HG02981 (cell line): ENCODE results near the gene MICAL2.

ENCODE experiments used
- ATAC-seq: cut with Tn5 transposase; IDR thresholded peaks from one replicate; pipeline ENCODE4 v1.9.1; 2021; ENCODE audit warnings: mild to moderate bottlenecking, moderate library complexity; ENCODE audit not compliant: unreplicated experiment

MICAL2 gene

DNA sequence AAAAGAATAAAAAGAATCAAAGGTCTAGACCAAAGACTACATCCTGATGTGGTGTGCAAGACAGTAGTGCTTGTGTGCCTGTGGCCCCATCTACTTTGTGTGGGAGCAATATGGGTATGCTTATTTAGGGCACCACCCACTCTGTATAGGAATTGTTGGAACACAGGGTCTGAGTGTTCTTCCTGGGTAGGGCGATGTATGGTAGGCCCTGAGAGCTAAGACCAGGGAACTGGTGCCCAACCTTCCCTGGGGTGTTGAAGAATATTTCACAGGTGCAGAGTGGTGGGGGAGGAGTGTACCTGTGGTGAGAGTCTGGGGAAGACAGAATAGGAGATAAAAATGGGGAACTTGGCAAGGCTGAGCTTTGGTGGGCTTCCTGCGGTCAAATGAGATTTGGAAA, 41.9 kb downstream of the MICAL2 start:
- no peak for ATAC-seq

DNA sequence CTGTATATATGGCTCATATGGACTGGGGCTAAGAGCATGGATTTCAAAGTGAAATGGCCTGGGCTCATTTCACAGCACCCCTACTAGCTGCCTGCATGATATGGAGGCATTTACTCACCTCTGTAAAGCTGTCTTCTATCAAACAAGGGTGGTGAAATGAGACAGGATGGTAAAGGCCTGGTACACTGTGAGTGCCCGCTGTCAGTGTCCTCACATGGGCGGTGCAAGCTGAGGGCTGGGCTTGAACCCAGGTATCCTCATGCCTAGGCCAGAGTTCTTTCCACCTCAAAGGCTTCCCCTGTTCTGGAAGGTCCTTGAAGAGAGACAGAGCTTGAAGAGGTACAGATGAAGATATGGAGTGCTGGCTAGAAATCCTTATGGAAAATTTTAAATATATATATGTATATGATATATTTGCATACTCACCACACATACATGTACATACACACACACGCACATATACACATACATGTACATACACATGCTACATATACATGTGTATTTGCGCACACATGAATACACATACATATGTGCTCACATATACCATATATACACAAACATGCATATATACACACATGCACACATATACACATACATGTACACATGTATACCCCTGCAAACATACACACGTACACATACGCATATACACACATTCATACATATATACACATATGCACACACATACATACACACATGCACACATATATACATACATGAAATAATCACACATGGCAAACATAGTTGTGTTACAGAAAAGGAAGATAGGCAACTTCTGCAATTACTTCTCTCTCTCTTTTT, 44.7 kb downstream of the MICAL2 start:
- no peak for ATAC-seq

DNA sequence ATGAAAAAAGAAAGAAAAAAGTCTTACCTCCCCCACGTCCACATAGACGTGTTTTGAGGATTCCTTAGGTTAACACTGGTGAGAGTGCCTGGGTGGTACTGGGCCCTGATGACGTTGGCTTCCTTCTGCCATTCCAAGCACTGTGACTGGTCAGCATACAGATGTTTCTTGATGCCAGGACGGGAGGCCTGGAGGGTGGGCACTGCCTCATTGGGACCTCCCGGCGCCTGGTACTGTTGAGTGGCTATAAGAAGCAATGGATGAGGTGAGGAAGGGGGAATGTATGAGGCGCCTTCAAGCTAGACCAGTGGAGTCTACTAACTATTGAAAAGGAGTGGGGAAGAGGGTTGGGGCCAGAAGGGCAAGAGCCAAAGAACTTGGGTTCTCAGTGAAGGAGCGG, 45.3 kb downstream of the MICAL2 start:
- no peak for ATAC-seq

DNA sequence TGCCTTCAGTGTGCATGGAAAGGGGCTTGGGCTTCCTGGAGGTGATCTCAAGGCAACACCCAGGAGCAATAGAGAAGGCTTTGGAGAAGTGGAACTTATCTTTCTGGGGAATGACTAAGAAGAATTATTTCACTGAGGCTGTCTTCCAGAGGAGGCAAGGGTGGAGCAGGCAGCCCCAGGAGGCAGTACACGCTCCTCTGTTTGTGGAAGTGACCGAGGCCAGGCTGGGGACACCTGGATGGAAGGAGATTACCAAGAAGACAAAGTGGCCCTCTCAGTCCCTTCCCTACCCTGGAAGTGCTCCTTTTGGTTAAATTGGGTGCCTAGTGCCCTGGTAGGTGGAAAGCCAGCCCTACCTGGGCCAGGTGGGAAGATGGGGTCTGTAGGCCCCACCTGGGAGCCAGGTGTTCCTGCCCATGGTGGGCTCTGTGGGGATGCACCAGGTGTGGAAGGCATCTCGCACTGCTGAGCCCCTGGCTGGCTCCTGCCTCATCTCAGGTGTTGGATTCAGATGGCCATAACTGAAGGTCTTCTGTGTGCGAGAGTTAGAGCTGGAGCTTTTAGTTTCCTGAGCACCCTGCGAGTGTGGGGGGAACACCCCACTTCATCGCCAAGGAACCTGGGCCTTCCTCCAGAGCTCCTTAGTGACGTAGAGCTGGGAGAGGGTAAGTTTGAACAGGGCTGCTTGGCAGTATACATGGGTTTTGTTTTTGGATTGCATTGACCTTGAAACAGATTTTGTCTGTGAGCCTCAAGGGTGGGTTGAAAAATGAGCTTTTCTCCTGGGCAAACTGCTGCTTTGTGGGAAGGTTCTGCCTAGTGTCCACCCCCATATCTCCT, 46.1 kb downstream of the MICAL2 start:
- ATAC-seq, result no peak

DNA sequence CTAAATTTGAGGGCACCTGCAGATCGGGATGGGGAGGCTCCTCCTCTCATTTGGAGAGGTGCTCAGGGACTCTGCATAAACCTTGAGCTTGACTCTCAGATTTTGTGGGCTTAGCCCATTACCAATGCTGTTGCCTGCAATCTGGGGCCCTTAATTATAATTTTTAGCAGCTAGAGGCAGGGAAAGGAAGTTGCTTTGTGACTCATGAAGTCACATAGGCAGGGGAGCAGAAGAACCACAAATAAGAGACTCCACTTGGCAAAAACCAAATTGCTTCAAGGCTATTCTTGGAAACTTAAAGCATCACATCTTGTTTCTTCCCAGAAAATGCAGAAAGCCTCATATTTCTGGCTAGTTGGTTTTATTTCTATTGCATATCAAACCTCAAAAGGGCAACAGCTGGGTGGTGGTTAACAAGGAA, 46.9 kb downstream of the MICAL2 start:
- ATAC-seq, result no peak

DNA sequence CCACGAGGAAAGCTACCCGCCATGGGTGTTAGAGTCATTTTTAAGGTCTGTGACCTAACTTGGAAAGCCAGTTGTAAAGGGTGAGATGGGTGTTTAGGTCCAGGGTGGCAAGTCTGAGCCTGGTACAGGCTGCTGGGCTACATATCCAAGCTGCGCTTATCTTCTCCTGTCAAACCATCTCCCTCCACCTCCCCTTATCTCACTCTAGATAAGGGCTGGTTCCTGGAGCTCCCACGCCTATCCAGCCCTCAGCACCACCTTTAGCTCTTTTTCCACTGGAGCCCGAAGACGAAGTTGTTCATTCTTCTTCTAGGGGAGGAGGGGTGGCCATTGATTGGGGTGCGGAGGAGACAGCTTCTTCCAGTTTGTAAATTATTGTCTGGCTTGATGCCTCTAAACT, 48.5 kb downstream of the MICAL2 start:
- no peak for ATAC-seq

DNA sequence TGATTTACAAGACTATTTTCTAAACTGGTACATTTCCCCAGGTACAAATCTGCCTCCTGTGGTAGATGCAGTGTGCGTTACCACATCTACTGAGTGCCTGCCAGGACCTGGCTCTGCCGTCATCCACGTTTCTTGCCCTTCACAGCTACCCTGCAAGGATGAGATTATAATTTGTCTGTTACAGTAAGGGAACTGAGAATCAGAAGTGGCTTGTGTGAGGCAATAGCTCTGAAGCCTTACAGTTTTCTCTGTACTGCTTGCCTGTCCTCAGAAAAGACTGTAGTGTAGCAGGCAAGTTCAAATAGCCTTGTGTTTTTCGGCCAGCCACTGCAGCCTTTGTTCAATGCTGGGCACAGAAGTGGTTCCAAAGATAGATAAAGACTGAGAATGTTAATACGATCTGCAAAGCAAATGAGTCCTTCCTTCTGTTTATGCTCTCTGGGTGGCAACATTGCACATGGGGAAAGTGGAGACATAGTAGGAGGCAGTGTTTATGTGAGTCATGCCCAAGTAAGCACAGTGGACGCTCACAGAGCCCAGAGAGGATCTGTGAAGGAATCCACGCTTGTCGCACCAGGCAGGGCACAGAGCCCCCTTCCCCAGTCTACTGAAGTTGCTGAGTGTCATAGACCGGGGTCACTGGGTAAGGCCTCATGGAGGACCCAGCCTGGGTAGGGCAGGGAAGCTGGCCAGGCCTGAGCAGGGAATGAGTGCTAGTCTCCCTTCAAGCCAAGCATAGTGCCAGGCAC, 49.1 kb downstream of the MICAL2 start:
- no peak for ATAC-seq

DNA sequence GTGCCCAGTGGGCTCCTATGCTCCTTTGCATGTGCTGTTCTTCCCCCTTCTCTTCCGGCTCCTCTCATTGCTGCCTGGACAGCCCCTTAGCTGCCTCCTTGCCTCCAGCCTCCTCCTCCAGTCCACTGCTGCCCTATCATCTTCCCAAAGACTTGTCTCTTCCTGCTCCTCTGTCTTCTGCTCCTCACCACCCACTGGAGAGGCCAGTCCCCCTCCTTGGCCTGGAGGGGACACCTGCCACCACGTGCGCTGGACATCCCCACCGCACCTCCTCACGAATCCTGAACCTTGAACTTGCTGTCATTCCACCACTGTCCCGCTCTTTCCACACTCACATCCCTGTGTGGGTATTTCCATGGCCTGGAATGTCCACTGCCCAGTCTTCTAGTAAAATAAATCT, 49.8 kb downstream of the MICAL2 start:
- no peak for ATAC-seq

DNA sequence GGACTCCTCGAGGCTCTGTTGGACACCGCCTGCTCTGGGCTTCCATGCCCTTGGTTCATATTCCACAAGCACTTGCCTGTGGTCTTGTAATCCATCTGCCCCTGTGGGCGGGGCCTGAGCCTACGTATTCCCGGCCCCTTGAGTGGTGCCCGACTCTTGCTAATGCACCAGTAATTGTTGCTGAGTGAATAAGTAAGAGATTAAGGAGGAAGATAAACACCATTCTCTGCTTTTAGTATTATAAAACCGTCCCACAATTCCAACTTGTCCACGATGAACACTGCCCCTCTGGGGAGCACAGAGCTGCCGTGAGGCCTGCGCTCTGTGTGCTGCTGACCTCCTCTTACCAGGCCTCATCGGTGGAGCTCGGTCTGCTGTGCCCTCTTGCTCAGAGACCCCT, 50.3 kb downstream of the MICAL2 start:
- ATAC-seq, result no peak

DNA sequence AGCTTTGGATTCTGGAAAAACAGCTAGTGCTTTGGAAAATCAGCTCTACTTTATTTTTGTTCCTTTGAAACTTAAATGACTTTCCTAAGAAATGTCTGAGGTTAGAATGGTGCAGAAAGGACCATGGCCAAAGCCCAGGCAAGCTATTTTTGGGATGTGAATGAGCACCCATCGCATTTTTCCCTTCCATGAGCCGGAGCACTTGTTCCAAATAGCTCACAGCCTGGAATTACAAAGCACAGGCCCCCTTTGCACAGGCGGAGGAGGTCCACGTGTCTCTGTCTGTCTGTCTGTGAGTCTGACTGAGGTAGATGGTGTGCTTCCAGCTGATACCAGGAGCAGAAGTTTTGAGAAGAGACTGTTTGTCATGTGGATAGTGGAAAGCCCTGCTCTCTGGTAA, 50.7 kb downstream of the MICAL2 start:
- ATAC-seq, result no peak

DNA sequence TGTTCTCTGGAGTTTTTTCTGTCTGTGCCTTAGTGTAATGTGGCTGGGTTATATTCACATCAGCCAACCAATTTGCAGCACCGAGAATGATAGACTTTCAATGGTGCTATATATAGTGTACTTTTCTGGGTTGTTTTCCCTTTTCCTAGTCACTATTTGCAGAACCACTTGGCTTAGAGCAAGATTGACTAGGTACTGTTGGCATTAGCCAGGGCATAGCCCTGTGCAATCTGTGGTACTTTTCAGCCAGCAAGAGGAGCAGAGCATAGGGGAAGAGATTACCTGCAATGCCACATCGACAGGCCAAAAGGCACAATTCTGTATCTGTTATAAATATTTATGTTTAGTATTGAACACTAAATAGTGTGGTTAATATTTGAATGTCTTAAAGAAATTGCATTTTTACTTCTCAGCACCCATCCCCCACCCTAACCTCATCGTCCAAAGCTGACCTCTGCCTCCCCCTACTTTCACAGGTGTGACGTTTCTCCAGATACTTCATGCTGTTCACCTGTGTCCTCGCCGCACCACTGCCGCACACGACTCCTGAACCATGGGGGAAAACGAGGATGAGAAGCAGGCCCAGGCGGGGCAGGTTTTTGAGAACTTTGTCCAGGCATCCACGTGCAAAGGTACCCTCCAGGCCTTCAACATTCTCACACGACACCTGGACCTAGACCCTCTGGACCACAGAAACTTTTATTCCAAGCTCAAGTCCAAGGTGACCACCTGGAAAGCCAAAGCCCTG, 51.4 kb downstream of the MICAL2 start:
- no peak for ATAC-seq

DNA sequence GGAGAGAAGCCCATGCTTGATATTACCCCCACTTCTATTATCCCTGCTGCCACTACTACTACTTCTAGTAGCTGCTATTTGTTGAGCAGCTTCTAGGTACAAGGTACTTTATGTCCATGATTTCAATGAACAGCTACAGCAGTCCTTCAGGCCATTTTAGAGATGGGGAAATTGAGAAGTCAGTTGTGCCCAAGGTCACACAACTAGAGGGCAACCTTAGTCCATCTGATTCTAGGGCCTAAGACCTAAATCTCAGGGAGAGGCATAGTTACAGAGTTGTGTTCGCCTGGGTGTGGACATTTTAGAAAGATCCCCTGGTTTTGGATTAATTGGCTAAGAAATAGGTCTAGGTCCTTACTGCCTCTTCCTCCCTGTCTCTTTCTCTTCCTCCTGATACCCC, 52.3 kb downstream of the MICAL2 start:
- no peak for ATAC-seq

DNA sequence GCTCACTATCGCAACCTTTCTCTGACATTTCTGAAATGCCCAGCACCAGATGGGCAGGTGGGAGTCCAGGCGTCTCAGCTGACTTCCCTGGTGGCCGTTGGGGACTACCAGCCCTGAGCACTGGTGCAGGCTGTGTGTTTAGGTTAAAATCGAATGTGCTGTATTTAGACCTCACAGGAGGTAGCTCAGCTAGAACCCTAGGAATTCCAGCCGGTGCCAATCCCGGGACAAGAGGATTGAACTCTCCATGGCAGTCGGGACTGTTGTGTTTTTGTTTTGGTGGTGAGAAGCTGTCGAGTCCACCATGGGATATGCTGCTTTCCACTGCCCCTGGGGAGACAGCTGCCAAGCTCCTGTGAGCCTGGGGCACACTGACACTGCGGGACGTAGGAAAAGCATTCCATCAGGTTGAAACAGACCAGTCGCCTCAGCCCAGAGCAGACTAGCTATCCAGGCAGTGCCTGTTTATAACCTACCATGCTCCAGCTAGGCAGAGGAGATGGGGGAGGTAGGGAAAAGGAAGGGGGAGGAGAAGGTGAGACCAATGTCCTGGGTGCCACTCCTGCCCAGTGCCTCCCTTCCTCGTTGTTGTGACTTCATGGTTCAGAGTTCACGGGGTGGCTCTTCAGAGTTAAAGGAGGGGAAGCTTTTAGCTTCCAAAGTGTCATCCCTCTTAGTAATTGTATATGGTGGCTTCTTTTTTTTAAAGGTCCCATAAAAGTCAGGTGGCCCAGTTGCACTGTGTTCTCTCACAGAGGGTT, 53.0 kb downstream of the MICAL2 start:
- no peak for ATAC-seq

DNA sequence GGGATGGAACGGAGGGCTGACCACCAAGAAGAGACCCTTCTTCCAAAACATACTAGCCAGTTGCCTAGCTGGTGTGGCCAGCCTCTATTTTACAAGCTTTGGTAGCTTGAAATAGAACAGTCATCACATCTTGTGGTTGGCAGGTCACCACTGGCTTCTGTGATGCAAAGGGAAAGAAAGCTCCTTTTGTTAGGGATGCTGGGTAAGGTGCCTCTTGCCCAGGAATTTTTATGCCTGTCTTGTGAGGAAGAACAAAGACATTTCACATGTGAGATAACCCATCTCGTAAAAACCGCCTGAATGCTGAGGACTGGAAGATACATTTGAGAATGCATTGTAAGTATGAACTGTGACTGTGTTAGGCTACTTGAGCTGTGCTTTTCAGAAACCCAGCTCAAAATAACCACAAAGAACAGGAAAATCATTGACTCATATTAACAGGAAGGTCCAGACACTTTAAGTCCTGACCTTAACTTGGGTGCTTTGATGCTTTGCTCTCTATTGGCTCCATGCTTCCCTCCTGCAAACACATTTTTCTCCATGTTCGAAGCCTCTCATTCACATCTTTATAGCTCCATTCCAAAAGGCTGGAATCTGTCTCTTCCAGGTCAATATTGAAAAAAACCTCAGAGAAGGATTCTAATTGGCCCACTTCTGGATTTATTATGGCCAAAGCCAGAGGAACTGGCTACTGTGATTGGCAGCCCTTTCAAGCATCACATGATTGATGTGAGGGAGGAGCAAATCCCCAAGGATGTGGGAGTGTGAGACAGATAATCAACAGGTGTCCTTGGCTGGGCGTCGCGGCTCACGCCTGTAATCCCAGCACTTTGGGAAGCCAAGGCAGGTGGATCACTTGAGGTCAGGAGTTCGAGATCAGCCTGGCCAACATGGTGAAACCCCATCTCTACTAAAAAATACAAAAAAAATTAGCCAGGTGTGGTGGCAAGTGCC, 53.9 kb downstream of the MICAL2 start:
- peak; percentile 55 for ATAC-seq

DNA sequence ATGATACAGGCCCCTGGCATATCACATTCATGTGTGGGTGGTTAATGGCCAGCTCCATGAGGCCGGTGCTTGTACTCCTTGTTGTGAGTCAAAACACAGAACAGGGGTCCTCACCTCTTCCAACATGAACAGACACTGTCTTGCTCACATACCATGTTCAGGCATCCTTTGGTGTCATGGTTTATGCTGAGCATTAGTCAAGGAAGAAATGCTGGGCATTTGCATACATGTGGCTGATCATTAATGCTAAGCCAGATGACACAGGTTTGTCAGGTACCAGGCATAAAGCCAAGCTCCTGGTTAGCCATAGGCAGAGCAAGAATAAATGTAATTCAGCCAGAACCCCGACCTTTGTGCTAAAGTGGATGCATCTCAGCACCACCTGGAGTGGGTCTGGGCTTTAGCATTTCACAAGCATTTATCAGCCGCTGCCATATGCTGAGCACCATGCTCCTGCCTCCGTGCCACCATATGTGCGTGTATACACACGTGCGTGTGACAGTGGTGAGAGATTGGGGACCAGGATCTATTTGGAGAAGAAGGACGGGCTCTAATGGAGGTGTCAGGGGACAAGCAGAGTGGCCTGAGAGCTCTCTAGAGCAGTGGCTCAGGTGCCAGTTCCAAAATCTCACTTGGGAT, 55.0 kb downstream of the MICAL2 start:
- peak; percentile 46 for ATAC-seq

DNA sequence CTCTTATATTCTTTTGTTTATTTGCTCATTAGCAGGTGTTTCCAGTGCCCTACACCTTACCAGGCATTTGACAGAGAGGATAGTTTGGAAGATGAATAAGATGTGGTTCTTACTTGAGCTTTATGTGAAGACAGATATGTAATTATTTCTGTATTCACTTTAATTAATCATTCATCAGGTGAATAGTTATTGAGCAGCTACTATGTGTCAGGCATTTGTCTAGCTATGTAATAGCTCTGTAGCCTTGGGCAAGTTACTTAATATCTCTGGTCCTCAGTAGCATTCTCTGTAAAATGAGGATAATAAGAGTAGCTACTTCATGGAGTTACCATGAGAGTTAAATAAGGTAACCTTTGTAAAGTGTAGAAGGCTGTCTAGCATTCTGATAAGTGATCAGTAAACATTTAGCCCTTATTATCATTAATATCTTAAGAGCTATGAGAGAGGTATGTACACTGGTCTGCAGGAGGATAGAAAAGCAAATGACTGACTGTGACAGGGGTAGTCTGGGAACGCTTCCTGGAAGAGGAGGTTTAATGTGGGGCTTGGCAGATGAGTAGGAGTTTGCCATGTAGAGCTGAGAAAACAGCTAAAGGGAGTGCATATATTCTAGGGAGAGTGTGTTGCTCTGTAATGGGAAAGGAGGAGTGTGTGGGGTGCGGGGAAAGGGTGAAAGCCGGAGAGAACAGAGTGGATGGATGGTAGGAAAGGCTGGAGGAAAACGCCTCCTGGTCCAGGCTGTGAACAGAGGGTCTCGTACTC, 56.1 kb downstream of the MICAL2 start:
- no peak for ATAC-seq

DNA sequence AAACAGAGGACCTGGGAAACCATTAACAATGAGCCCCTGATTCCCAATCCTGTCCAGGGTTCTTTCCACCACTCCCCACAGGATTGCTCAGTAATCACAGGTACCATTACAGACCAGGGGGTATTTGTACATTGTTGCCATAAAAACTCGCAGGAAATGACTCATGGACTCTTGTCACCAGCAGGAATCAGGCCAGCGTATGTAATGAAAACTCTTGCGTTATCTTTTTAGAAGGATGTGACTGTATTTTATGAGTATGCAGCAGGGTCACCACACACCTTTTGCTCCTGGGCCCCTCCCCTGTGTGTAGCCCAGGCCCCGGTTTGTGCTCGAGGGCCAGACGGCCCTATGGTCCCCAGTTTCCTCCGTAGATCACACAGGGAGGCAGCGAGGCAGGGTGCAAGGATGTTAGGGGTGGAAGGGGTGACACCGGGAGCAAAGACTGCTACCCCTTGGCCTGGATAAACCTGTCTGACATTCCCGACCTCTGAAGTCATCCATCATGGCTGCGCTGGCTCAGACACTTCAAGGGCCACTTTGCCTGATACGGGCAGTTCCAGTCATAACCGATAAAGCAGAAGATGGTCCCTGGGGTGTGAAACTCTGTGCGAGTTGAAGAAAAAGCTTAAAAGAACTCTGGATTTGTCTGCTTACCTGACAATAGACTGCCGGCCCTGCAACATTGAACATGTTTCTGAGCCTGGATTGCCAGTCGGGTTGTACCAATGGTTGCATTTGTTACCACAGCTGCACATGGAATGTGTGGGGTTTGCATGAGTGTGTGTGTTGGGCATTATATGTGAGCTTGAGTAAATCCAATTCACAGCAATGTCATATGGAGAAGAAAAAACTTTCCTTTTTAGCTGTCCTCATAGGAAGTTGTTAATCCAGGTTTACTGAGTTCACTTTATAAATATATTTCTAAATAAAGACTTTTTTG, 56.9 kb downstream of the MICAL2 start:
- no peak for ATAC-seq
